HUES48 (cell line): ENCODE data around the gene KCNMA1.

Experiments
- H3K27ac ChIP-seq: one replicate; pipeline ENCODE4 v1.7.0; 2013; ENCODE audit warnings: low read depth, low read length, inconsistent platforms
- H3K27me3 ChIP-seq: 2 replicates; pipeline ENCODE4 v1.6.1; 2013; ENCODE audit warnings: mild to moderate bottlenecking, low read length; ENCODE audit not compliant: control insufficient read depth, insufficient read depth
- H3K36me3 ChIP-seq: 2 replicates; pipeline ENCODE4 v1.6.1; 2013; ENCODE audit warnings: low read length; ENCODE audit not compliant: control insufficient read depth, insufficient read depth
- H3K4me1 ChIP-seq: 2 replicates; pipeline ENCODE4 v1.6.1; 2013; ENCODE audit warnings: mild to moderate bottlenecking, low read length; ENCODE audit not compliant: control insufficient read depth, insufficient read depth
- H3K4me3 ChIP-seq: 2 replicates; pipeline ENCODE4 v1.5.1; 2013; ENCODE audit warnings: mild to moderate bottlenecking, low read depth, low read length
- H3K9ac ChIP-seq: 2 replicates; pipeline ENCODE4 v1.6.1; 2013; ENCODE audit warnings: mild to moderate bottlenecking, low read depth, low read length, moderate library complexity
- H3K9me3 ChIP-seq: 2 replicates; pipeline ENCODE4 v1.6.1; 2013; ENCODE audit warnings: low read length; ENCODE audit not compliant: control insufficient read depth, insufficient read depth

Gene KCNMA1

DNA sequence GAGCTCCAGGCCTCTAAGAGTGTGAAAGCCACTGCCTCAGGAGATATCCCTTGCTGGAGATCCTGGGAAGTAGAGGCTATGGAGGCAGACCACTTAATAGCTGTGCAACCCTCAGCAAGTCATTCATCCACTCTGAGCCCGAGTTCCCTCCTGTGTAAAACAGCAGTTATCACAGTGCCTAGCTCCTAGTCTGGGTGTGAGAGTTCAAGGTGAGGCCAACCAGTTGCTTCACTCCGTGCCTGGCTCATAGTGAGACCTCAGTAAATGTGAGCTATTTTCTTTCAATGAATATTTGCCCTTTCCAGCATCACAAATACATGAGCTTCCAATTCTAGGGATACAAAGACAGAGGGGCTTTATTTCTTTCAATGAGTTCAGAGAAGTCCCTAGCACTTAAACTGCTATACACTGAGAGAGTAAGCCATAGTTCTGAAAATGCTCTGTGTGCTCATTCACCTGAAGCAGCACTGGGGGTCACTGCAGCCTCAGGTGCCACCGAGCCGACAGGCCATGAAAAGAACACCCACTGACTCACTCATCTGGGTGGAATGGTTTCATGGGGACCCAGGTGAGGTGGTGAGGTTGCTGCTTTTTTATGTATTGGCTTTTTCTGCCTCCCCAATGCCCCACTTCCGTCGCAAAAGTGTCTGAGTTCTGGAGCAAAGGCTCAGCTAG lies 259.8 kb downstream of the KCNMA1 start:
- no peaks in the 10 kb centered on the region for H3K36me3 ChIP-seq
- H3K27ac ChIP-seq = no peak overlapping the region
- no peaks in the 10 kb centered on the region for H3K4me1 ChIP-seq
- H3K9me3 ChIP-seq = no peaks in the 10 kb centered on the region
- H3K27me3 ChIP-seq = no peaks in the 10 kb centered on the region
- no peak overlapping the region for H3K4me3 ChIP-seq
- no peak overlapping the region for H3K9ac ChIP-seq

DNA sequence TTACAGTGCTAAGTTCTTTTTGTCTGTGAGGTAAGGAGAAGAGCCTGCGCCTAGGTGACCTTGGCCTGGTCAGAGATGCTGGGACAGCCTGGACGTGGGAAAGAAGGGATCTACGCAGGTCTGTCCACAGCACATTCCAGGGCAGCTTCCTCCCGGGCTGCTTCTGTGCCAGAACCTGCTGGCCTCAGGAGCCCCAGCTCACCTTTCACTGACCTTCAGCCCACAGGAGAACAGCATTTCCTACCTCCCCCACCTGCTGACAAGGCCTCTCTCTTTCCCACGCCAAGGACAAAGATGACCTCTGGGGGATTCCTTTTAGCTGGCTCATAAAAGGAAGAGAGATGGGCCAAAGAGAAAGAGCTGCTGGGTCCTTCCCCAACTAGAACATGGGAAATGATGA lies 260.6 kb downstream of the KCNMA1 start:
- Histone ChIP-seq H3K4me1 (peaks cover 5% of the 10 kb centered on the region), H3K9ac (no peak overlapping the region), H3K27me3 (no peaks in the 10 kb centered on the region), H3K4me3 (no peak overlapping the region), H3K36me3 (no peaks in the 10 kb centered on the region), H3K9me3 (no peaks in the 10 kb centered on the region), H3K27ac (no peak overlapping the region)

DNA sequence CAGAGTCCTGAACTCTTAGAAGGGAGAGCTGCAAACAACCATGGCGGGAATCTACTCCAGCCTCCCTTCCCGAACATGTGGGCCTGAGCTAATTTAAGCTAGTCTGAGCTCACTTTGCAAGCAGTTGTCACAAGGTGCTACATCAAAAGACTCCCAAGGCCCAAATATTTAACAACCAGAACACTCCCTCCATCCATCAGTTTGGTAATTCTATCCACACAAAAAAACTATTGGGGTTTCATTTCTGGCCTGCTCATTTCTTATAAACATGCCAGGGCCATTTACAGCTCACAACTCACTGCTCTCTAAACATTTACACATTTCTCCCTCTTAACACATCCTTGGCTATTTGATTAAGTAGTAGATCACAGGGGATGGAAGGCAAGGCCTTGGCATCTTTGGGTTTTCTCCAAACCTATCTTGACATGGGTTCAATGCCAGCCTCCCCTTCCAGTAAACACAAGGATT lies 263.4 kb downstream of the KCNMA1 start:
- Histone ChIP-seq H3K4me3 (no peak overlapping the region), H3K36me3 (no peaks in the 10 kb centered on the region), H3K9ac (no peak overlapping the region), H3K4me1 (peaks cover 9% of the 10 kb centered on the region), H3K9me3 (no peaks in the 10 kb centered on the region), H3K27ac (no peak overlapping the region), H3K27me3 (no peaks in the 10 kb centered on the region)

DNA sequence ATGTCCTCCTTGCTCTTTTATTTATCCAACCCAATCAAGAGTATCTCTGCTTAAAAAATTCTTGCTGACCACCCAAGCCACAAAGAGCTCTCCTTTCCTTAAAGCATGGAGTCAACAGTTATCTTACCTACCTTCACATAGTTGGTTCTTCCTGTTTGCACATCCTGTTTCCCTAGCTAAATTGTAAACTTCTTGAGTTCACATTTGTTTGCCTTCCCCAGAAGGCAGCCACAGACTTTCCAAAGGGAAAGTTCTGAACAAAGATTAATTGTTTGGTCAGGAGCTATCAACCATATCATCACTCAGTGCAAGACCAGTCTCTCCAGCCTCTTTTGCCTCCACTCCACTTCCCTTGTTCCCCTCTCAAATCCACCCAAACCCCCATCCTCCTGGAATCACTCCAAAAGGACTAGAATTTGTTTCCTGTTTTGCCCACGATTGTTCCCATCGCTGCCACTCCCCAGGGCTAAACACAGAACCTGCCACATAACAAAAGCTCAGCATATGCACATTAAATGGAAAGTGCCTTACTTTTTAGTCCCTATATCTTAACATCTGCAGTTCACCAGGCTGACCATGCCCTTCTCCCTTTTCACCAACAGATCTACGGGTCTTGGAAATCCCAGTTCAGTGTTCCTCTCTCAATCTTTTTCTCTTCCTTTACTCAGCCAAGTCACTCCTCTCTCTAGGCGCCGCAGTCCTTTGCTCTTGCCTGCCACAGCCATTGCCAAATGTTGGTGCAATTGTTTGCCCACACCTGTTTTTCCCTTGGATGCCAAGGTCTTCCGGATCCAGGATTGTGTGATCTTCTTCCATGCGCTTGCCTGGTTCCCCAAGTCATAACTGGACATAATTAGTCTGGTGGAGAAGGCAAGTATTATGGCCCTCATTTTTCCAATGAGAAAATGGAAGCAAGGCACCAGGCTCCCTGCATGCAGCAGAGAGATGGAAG lies 265.5 kb downstream of the KCNMA1 start:
- no peak overlapping the region for H3K9ac ChIP-seq
- peaks cover 9% of the 10 kb centered on the region for H3K4me1 ChIP-seq
- no peaks in the 10 kb centered on the region for H3K9me3 ChIP-seq
- no peaks in the 10 kb centered on the region for H3K27me3 ChIP-seq
- no peaks in the 10 kb centered on the region for H3K36me3 ChIP-seq
- H3K4me3 ChIP-seq = no peak overlapping the region
- no peak overlapping the region for H3K27ac ChIP-seq

GRCh38 chr10:77371421-77371820 lies 266.2 kb downstream of the KCNMA1 start:
- Histone ChIP-seq H3K4me1 (peaks cover 9% of the 10 kb centered on the region), H3K36me3 (no peaks in the 10 kb centered on the region), H3K9ac (no peak overlapping the region), H3K27ac (no peak overlapping the region), H3K27me3 (no peaks in the 10 kb centered on the region), H3K4me3 (no peak overlapping the region), H3K9me3 (no peaks in the 10 kb centered on the region)

GRCh38 chr10:77368006-77368405 lies 269.6 kb downstream of the KCNMA1 start:
- Histone ChIP-seq H3K27me3 (no peaks in the 10 kb centered on the region), H3K36me3 (no peaks in the 10 kb centered on the region), H3K9ac (no peak overlapping the region), H3K4me1 (peaks cover 9% of the 10 kb centered on the region), H3K27ac (no peak overlapping the region), H3K9me3 (no peaks in the 10 kb centered on the region), H3K4me3 (no peak overlapping the region)

- no peaks in the 10 kb centered on the region for H3K36me3 ChIP-seq
- no peaks in the 10 kb centered on the region for H3K27me3 ChIP-seq
- H3K27ac ChIP-seq = no peak overlapping the region
- H3K9me3 ChIP-seq = no peaks in the 10 kb centered on the region
- no peak overlapping the region for H3K4me3 ChIP-seq
- H3K4me1 ChIP-seq = no peaks in the 10 kb centered on the region
- H3K9ac ChIP-seq = no peak overlapping the region
These were observed 274.4 kb downstream of the KCNMA1 start for GRCh38 chr10:77363210-77363609.

DNA sequence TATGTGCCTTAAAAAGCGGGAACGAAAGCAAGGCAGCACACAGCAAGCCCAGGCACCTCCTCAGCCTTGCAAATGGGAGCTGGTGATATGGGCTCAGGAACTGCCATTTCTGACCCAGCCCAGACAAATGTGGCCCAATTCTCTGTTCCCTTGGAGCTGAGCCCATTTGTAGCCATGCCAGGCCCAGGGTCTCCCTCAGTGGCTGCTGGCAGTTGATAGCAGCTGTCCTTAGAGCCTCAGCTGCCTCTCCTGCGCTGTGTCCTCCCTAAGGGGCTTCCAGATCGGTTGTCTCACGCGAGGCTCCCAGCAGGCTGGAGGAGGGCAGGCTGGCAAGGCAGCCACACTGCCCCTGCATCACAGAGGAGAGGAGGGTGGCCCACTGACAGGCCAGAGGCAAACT lies 275.8 kb downstream of the KCNMA1 start:
- no peaks in the 10 kb centered on the region for H3K9me3 ChIP-seq
- no peaks in the 10 kb centered on the region for H3K36me3 ChIP-seq
- H3K4me1 ChIP-seq = no peaks in the 10 kb centered on the region
- no peaks in the 10 kb centered on the region for H3K27me3 ChIP-seq
- H3K27ac ChIP-seq = no peak overlapping the region
- no peak overlapping the region for H3K9ac ChIP-seq
- H3K4me3 ChIP-seq = no peak overlapping the region

DNA sequence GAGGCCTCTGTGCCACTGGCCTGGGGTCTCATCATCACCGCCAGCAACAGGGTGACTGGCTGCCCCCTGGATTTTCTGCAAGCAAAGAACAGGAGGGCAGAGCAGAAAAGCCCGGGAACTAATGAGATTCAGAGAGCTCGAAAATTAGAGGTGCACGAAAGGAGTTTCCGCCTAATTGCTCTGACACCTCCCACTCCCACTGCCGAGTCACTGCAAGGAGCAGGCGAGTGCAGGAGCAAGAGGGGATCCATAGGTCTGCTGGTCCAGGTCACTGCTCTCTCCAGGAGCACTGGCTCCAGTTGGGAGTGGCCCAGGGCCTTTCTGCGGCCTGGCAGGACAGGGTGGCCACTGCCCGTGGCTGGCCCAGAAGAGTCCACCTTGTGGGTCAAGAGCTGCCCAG lies 276.2 kb downstream of the KCNMA1 start:
- H3K4me3 ChIP-seq = no peak overlapping the region
- H3K4me1 ChIP-seq = no peaks in the 10 kb centered on the region
- no peak overlapping the region for H3K9ac ChIP-seq
- no peaks in the 10 kb centered on the region for H3K27me3 ChIP-seq
- H3K9me3 ChIP-seq = no peaks in the 10 kb centered on the region
- H3K27ac ChIP-seq = no peak overlapping the region
- H3K36me3 ChIP-seq = no peaks in the 10 kb centered on the region

GRCh38 chr10:77360835-77361234 lies 276.8 kb downstream of the KCNMA1 start:
- no peaks in the 10 kb centered on the region for H3K27me3 ChIP-seq
- no peaks in the 10 kb centered on the region for H3K9me3 ChIP-seq
- H3K9ac ChIP-seq = no peak overlapping the region
- H3K36me3 ChIP-seq = no peaks in the 10 kb centered on the region
- no peak overlapping the region for H3K4me3 ChIP-seq
- H3K4me1 ChIP-seq = no peaks in the 10 kb centered on the region
- H3K27ac ChIP-seq = no peak overlapping the region

DNA sequence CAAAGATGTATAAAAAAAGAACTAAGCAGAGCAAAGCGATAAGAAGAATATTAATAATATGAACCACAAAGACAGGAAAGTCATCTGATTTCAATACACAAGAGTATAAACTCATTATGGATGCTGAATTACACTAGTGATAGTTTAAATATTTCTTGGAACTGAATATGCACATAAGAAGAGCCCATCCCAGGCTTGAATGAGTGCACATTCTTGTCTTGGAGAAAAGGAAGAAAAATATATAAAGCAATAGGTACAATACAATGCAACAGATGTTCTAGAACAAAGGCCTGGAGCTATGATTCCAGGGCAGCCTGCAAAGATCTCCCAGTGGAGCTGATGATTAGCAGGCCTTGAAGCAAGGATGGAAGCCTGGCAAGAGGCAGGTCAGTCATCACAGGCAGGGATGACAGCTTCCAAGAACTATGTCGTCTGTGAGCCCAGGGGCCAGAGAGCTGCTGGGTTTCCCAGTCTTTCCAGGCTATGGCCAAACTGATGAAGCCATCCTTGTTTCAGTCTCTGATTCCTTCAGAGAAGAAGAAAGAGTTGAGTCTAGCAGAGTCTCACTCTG lies 277.6 kb downstream of the KCNMA1 start:
- Histone ChIP-seq H3K36me3 (no peaks in the 10 kb centered on the region), H3K4me1 (no peaks in the 10 kb centered on the region), H3K27me3 (no peaks in the 10 kb centered on the region), H3K4me3 (no peak overlapping the region), H3K27ac (no peak overlapping the region), H3K9me3 (no peaks in the 10 kb centered on the region), H3K9ac (no peak overlapping the region)
